Measurements from ENCODE around the gene ACTL10. TPM values are rescaled to one million over a fixed set of nuclear protein-coding genes. Genes with fewer than 3 reads are reported as not detected.

ACTL10 gene
- total RNA-seq, 4 donors from 2014 or later: 0.51 to 0.75 (median 0.66) TPM; not detected in 1

DNA sequence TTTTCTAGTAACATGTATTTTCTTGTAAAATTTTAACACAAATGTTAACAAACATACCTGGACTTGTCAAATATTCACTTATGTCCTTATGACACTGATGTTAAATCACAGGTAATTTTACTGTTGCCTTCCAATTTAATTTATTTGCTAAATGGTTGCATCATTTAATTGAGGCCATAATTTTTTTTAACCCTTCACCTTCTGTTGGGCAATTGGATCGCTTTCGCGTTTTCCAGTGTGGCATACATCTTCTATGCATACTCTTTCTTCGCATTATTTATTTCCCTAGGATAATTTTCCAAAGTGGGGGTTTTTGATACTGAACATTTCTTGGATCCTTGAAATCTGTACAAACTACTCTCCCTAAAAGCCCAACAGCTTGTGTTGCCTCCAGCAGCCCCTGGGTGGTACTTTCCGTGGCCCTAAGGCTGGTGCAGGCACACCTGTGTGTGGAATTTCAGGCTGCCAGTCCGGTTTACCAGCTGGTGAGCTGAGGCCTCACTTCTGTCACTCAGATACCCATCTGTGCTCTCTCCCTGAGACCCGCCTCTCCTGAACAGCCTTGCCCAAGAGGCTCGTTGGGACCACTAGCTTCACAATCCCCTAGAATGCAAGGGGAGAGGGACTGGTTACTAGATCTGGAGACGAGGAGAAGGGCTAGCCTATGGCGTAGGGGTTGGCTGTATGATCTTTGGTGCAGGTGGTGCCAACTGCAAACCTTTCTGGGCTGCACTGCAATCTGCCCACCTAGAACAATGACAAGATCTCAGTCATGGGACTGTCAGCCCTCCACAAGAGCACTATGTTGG is 15.8 kb upstream of the ACTL10 start:
- TF ChIP-seq CTCF (IDR thresholded peaks at IDR 0.05; ENCODE audit: low read depth): no peak

- TF ChIP-seq CTCF (IDR thresholded peaks at IDR 0.05; ENCODE audit: low read depth): no peak
Observed at GRCh38 chr20:33651562-33652048, 15.1 kb upstream of the ACTL10 start.

DNA sequence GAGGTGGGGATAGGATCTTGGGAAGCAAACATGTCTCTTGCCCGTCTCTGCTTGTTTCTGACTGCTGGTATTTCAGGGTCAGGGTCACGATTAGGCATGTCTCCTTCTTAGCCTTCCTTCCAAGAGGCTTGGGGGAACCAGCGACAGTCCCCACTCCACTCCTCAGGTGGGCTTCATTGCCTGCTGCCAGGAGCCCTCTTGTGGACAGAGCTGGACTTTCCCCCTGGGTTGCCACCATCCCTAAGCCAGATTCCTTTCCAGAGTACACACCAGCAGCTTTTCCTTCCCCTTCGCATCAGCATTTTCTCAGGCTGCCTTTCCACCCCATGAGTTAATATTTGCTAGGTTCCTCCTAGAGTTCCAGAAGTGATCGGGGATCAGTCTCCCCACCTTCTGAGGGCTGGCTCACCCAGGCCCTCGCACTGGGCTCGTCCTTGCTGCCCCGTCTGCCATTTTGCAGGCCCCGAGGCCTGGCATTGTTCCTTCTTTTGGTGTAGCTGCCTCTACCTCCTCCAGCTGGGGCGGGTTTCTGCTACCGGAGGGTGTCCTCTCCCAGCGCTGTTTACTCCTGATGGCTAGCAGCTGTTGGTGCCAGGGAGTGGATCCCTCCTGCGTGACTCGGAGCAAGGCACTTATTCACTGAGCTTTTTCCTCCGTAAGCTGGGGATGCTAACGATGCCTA is 13.4 kb upstream of the ACTL10 start:
- no peak for TF ChIP-seq CTCF (IDR thresholded peaks at IDR 0.05; ENCODE audit: low read depth)

GRCh38 chr20:33653900-33654596 is 12.7 kb upstream of the ACTL10 start:
- no peak for TF ChIP-seq CTCF (IDR thresholded peaks at IDR 0.05; ENCODE audit: low read depth)

- no peak for TF ChIP-seq CTCF (IDR thresholded peaks at IDR 0.05; ENCODE audit: low read depth)
Observed at GRCh38 chr20:33654680-33655161, 12.0 kb upstream of the ACTL10 start.

- TF ChIP-seq CTCF (IDR thresholded peaks at IDR 0.05; ENCODE audit: low read depth): no peak
Observed at GRCh38 chr20:33655164-33655563, 11.6 kb upstream of the ACTL10 start.
